ENCODE data around the gene POMGNT1. TPM values are rescaled to one million over a fixed set of nuclear protein-coding genes. Genes with fewer than 3 reads are reported as not detected.

POMGNT1 gene
- total and polyA plus RNA-seq, 2 of the 8 experiments (the other 6 are each of a cell fraction or from before 2014, with no cell fraction given), result 28.0 to 40.3 TPM

DNA sequence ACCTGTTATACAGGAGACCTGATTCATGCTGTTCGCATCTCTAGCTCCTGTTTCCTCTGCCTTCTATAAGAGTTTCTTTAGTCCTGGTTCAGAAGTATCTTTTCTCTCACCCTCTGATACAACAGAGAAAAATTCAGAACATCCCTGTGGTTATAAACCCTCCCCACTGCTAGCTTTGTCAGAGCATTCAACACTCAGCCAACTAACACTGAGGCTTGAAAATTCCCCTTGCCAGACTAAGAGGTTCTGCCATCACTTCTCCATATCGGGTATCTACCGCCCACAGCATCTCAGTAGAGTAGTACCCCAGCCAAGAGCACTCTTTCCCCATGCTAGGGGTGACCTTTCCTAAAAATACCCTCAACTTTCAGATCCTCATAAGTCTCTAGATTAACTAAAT lies 46.2 kb downstream of the POMGNT1 start:
- no peaks in the 10 kb centered on the region for H4K20me1 ChIP-seq (replicated peaks in 1 of 2; ENCODE audit: control insufficient read depth in 1 of 2, insufficient read depth in 2 of 2, low read length in 2 of 2)
- H4K91ac ChIP-seq (replicated peaks; ENCODE audit: insufficient read length, low read length), result no peak overlapping the region
- no peak overlapping the region for H4K8ac ChIP-seq (ENCODE audit: extremely low read depth, insufficient read depth, low read length)
- H2BK15ac ChIP-seq (ENCODE audit: low read length), result no peak overlapping the region
- H3K27ac ChIP-seq (ENCODE audit: low read depth, low read length), result no peak overlapping the region
- no peak overlapping the region for H3K14ac ChIP-seq (ENCODE audit: insufficient read length)
- H2BK5ac ChIP-seq (ENCODE audit: low read depth, low read length), result no peak overlapping the region
- ChIA-PET POLR2A (ENCODE audit: partially characterized antibody) (interaction anchor here (1.3 kb wide), 1 partner anchor 20 kb away, joined by 5 read pairs; the partner anchor contains the start of gene PIK3R3), CTCF (ENCODE audit: partially characterized antibody) (interaction anchor here (0.5 to 1.2 kb wide), 3 partner anchors 11 to 779 kb away, joined by 3 to 4 read pairs (median 3); no protein-coding TSS in a partner anchor)
- no peak overlapping the region for H2AFZ ChIP-seq (ENCODE audit: low read length)
- no peak overlapping the region for H3K9ac ChIP-seq (replicated peaks in 1 of 4; ENCODE audit: extremely low read depth in 1 of 4, low read depth in 3 of 4, low read length in 3 of 4)
- H3K27me3 ChIP-seq (replicated peaks in 1 of 4; ENCODE audit: control insufficient read depth in 3 of 4, extremely low read depth in 1 of 4, insufficient read depth in 3 of 4, low read length in 3 of 4), result no peaks in the 10 kb centered on the region
- no peak overlapping the region for H3K4me2 ChIP-seq (ENCODE audit: insufficient read depth in 1 of 2, low read depth in 2 of 2, low read length in 2 of 2)
- no peak for TF ChIP-seq HDAC2 (IDR thresholded peaks at IDR 0.05; ENCODE audit: borderline replicate concordance in 1 of 2, low read depth in 2 of 2, low read length in 2 of 2)
- H3K18ac ChIP-seq (ENCODE audit: extremely low read depth, low read length), result no peak overlapping the region
- H2BK12ac ChIP-seq (ENCODE audit: low read depth, low read length), result no peak overlapping the region
- DNase-seq (ENCODE audit: low read depth in 1 of 2, low spot score in 2 of 2) (no peak), FAIRE-seq (no peak)
- H2AK5ac ChIP-seq (ENCODE audit: low read depth, low read length), result no peak overlapping the region
- no peaks in the 10 kb centered on the region for H3K4me1 ChIP-seq (replicated peaks in 1 of 4; ENCODE audit: control insufficient read depth in 3 of 4, insufficient read depth in 4 of 4, low read length in 3 of 4)
- H3K79me1 ChIP-seq (ENCODE audit: low read depth, low read length), result no peaks in the 10 kb centered on the region
- no peak overlapping the region for H3K56ac ChIP-seq (replicated peaks; ENCODE audit: insufficient read length, low read depth, low read length)
- no peak overlapping the region for H3K4ac ChIP-seq (replicated peaks; ENCODE audit: insufficient read length, low read depth, low read length)
- WGBS, 2 experiments (ENCODE audit: extremely low coverage in 1 of 2, insufficient coverage in 1 of 2, insufficient read length in 1 of 2, insufficient replicate concordance in 2 of 2, low coverage in 1 of 2, low lambda C conversion rate in 2 of 2, missing lambda C conversion rate in 1 of 2), result 96% methylated on average over 3 of the region's 3 CpGs; no CpG with 5 or more reads in 1 of the 2 experiments
- no peak overlapping the region for H3K4me3 ChIP-seq (ENCODE audit: extremely low read depth in 1 of 4, insufficient read depth in 2 of 4, low read depth in 3 of 4, low read length in 4 of 4)
- H3K36me3 ChIP-seq (ENCODE audit: control insufficient read depth in 2 of 4, insufficient read depth in 4 of 4, low read length in 3 of 4), result no peaks in the 10 kb centered on the region
- H2BK120ac ChIP-seq (replicated peaks; ENCODE audit: low read depth, low read length), result no peak overlapping the region
- H3K9me3 ChIP-seq (ENCODE audit: insufficient read depth in 2 of 2, low read depth in 1 of 2, low read length in 1 of 2), result no peaks in the 10 kb centered on the region
- H3K23ac ChIP-seq (ENCODE audit: insufficient read length), result no peak overlapping the region
- H3K79me2 ChIP-seq (ENCODE audit: control insufficient read depth in 1 of 2, insufficient read depth in 2 of 2, low read length in 2 of 2), result no peaks in the 10 kb centered on the region
- H4K5ac ChIP-seq (ENCODE audit: insufficient read length, low read depth, low read length), result no peak overlapping the region
- no peak overlapping the region for H2BK20ac ChIP-seq (ENCODE audit: low read length)
- no peaks in the 10 kb centered on the region for H3K23me2 ChIP-seq (ENCODE audit: low read depth, low read length)
